Mesenchymal stem cell (in vitro differentiated cells and primary cell): ENCODE results near the gene CASP2.
A peak's percentile ranks its signal among the peaks of the same experiment; 100 is the strongest.

Source experiments
- DNase-seq: peaks from one replicate; pipeline ENCODE4 v3.0.0-alpha.2; 2013
- H2AFZ ChIP-seq: one replicate; pipeline ENCODE4 v1.6.1; 2013; ENCODE audit warnings: low read depth, mild to moderate bottlenecking, control low read depth, inconsistent platforms, low read length, moderate library complexity
- H2AK5ac ChIP-seq: 2 replicates; pipeline ENCODE4 v1.6.1; 2013; ENCODE audit warnings: low read length, moderate library complexity, mild to moderate bottlenecking, inconsistent platforms; ENCODE audit not compliant: severe bottlenecking
- H2BK120ac ChIP-seq: one replicate; pipeline ENCODE4 v1.6.1; 2013; ENCODE audit warnings: low read depth, mild to moderate bottlenecking, inconsistent platforms, low read length, moderate library complexity
- H2BK12ac ChIP-seq, 2 experiments: one replicate each; pipeline ENCODE4 v1.6.1; 2013; ENCODE audit warnings: inconsistent platforms in 2 of 2, low read length in 2 of 2, mild to moderate bottlenecking in 2 of 2, moderate library complexity in 2 of 2, control low read depth in 1 of 2
- H2BK15ac ChIP-seq: one replicate; pipeline ENCODE4 v1.6.1; 2013; ENCODE audit warnings: mild to moderate bottlenecking, low read depth, inconsistent platforms; ENCODE audit not compliant: poor library complexity, severe bottlenecking
- H2BK5ac ChIP-seq: 2 replicates; pipeline ENCODE4 v1.6.1; 2013; ENCODE audit warnings: low read depth, mild to moderate bottlenecking, low read length, control low read depth, inconsistent platforms; ENCODE audit not compliant: poor library complexity, severe bottlenecking
- H3K14ac ChIP-seq, 2 experiments: one replicate each; pipeline ENCODE4 v1.6.1; 2013; ENCODE audit warnings: inconsistent platforms in 2 of 2, low read length in 2 of 2, control low read depth in 1 of 2, mild to moderate bottlenecking in 1 of 2, moderate library complexity in 1 of 2
- H3K18ac ChIP-seq, 2 experiments: one replicate each; pipeline ENCODE4 v1.6.1; 2013; ENCODE audit warnings: inconsistent platforms in 2 of 2, low read length in 2 of 2, control low read depth in 1 of 2, low read depth in 1 of 2, mild to moderate bottlenecking in 1 of 2
- H3K23ac ChIP-seq, 2 experiments: one replicate each; pipeline ENCODE4 v1.6.1; 2013; ENCODE audit warnings: inconsistent platforms in 2 of 2, low read length in 2 of 2, mild to moderate bottlenecking in 2 of 2, moderate library complexity in 2 of 2, control low read depth in 1 of 2
- H3K27ac ChIP-seq: 2 replicates; pipeline ENCODE4 v1.5.1; 2013; ENCODE audit warnings: mild to moderate bottlenecking, moderate library complexity, low read length, control low read depth, inconsistent platforms; ENCODE audit not compliant: poor library complexity, severe bottlenecking
- H3K27me3 ChIP-seq, 2 experiments: 2 replicates each; pipeline versions ENCODE4 v1.6.1 to v1.7.0; 2013; ENCODE audit warnings: low read length in 2 of 2, mild to moderate bottlenecking in 2 of 2, moderate library complexity in 2 of 2, control low read depth in 1 of 2, inconsistent platforms in 1 of 2; ENCODE audit not compliant: control insufficient read depth in 1 of 2, insufficient read depth in 1 of 2
- H3K36me3 ChIP-seq, 2 experiments: 2 replicates each; pipeline versions ENCODE4 v1.6.1 to v1.7.0; 2013; ENCODE audit warnings: low read length in 2 of 2, control low read depth in 1 of 2, inconsistent platforms in 1 of 2, low read depth in 1 of 2, mild to moderate bottlenecking in 1 of 2; ENCODE audit not compliant: insufficient read depth in 2 of 2, control insufficient read depth in 1 of 2
- H3K4ac ChIP-seq, 2 experiments: one replicate each; pipeline ENCODE4 v1.6.1; 2013; ENCODE audit warnings: inconsistent platforms in 2 of 2, low read length in 2 of 2, mild to moderate bottlenecking in 2 of 2, moderate library complexity in 2 of 2, control low read depth in 1 of 2, low read depth in 1 of 2
- H3K4me1 ChIP-seq: 2 replicates; pipeline ENCODE4 v1.6.1; 2013; ENCODE audit warnings: low read depth, low read length, control low read depth; ENCODE audit not compliant: control insufficient read depth, insufficient read depth
- H3K4me2 ChIP-seq: 2 replicates; pipeline ENCODE4 v1.6.1; 2013; ENCODE audit warnings: low read length, mild to moderate bottlenecking, inconsistent platforms; ENCODE audit not compliant: poor library complexity, severe bottlenecking
- H3K4me3 ChIP-seq, 2 experiments: 2 replicates each; pipeline versions ENCODE4 v1.5.1 to v1.7.0; 2013; ENCODE audit warnings: low read length in 2 of 2, mild to moderate bottlenecking in 2 of 2, control low read depth in 1 of 2, low read depth in 1 of 2; ENCODE audit not compliant: insufficient read depth in 1 of 2
- H3K79me1 ChIP-seq: replicated peaks from 2 replicates; pipeline ENCODE4 v1.6.1; 2013; ENCODE audit warnings: mild to moderate bottlenecking, control low read depth, low read length, inconsistent platforms; ENCODE audit not compliant: poor library complexity, severe bottlenecking
- H3K9ac ChIP-seq: 2 replicates; pipeline ENCODE4 v1.7.0; 2013; ENCODE audit warnings: mild to moderate bottlenecking, low read length, moderate library complexity
- H3K9me3 ChIP-seq: 2 replicates; pipeline ENCODE4 v1.7.0; 2013; ENCODE audit warnings: mild to moderate bottlenecking, low read length; ENCODE audit not compliant: control insufficient read depth
- H4K8ac ChIP-seq: one replicate; pipeline ENCODE4 v1.6.1; 2013; ENCODE audit warnings: inconsistent platforms, mild to moderate bottlenecking, low read length, moderate library complexity
- H4K91ac ChIP-seq: one replicate; pipeline ENCODE4 v1.6.1; 2013; ENCODE audit warnings: mild to moderate bottlenecking, low read length, inconsistent platforms
- WGBS: methylation state at CpG from one replicate; pipeline ENCODE4 v1.1.7; 2013; ENCODE audit warnings: mixed read lengths; 5-methylcytosine and 5-hydroxymethylcytosine counted together

The CASP2 gene

DNA sequence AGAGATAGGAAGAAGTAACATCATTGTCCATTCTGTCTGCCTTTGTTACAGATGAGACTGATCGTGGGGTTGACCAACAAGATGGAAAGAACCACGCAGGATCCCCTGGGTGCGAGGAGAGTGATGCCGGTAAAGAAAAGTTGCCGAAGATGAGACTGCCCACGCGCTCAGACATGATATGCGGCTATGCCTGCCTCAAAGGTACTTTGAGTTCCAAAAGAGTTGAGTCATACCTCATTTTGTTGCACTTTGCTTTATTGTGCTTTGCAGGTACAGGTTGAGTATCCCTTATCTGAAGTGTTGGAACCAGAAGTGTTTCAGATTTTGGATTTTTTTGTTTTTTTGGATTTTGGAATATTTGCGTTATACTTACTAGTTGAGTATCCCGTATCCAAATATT, 15.6 kb downstream of the CASP2 start:
- H4K8ac ChIP-seq = no peak overlapping the region
- no peak overlapping the region for H2BK5ac ChIP-seq
- H3K18ac ChIP-seq = no peak overlapping the region
- H3K9ac ChIP-seq = no peak overlapping the region
- no peak overlapping the region for H2BK15ac ChIP-seq
- H3K4me2 ChIP-seq = no peak overlapping the region
- no peak for DNase-seq
- H3K27ac ChIP-seq = no peak overlapping the region
- no peak overlapping the region for H4K91ac ChIP-seq
- peaks cover 26% of the 10 kb centered on the region for H3K79me1 ChIP-seq
- H3K27me3 ChIP-seq = no peaks in the 10 kb centered on the region
- H2AFZ ChIP-seq = no peak overlapping the region
- H3K23ac ChIP-seq = no peak overlapping the region
- no peak overlapping the region for H2BK120ac ChIP-seq
- H3K4me1 ChIP-seq = peaks cover 3% of the 10 kb centered on the region
- no peak overlapping the region for H3K14ac ChIP-seq
- peaks cover 41 to 88% of the 10 kb centered on the region in 2 experiments for H3K36me3 ChIP-seq
- H3K4me3 ChIP-seq = peak overlapping the region in 1 of 2 experiments; percentile 5
- 93% methylated on average over 8 of the region's 10 CpGs for WGBS
- no peak overlapping the region for H2AK5ac ChIP-seq
- H3K9me3 ChIP-seq = no peaks in the 10 kb centered on the region
- no peak overlapping the region for H3K4ac ChIP-seq
- H2BK12ac ChIP-seq = no peak overlapping the region

DNA sequence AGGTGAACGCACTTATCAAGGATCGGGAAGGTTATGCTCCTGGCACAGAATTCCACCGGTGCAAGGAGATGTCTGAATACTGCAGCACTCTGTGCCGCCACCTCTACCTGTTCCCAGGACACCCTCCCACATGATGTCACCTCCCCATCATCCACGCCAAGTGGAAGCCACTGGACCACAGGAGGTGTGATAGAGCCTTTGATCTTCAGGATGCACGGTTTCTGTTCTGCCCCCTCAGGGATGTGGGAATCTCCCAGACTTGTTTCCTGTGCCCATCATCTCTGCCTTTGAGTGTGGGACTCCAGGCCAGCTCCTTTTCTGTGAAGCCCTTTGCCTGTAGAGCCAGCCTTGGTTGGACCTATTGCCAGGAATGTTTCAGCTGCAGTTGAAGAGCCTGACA, 16.8 kb downstream of the CASP2 start:
- Histone ChIP-seq H3K4me3 (no peak overlapping the region), H2AFZ (no peak overlapping the region), H3K79me1 (peaks cover 23% of the 10 kb centered on the region), H3K4ac (no peak overlapping the region), H4K91ac (no peak overlapping the region), H2BK5ac (no peak overlapping the region), H3K9ac (no peak overlapping the region), H3K27me3 (no peaks in the 10 kb centered on the region), H2AK5ac (no peak overlapping the region), H3K14ac (no peak overlapping the region), H4K8ac (no peak overlapping the region), H3K4me2 (no peak overlapping the region), H3K4me1 (peaks cover 3% of the 10 kb centered on the region), H2BK15ac (no peak overlapping the region), H2BK120ac (no peak overlapping the region), H3K23ac (no peak overlapping the region), H2BK12ac (no peak overlapping the region), H3K27ac (no peak overlapping the region), H3K18ac (no peak overlapping the region), H3K9me3 (no peaks in the 10 kb centered on the region), H3K36me3 (peaks cover 38 to 82% of the 10 kb centered on the region in 2 experiments)
- 93% methylated on average over 6 of the region's 6 CpGs for WGBS
- DNase-seq = no peak

DNA sequence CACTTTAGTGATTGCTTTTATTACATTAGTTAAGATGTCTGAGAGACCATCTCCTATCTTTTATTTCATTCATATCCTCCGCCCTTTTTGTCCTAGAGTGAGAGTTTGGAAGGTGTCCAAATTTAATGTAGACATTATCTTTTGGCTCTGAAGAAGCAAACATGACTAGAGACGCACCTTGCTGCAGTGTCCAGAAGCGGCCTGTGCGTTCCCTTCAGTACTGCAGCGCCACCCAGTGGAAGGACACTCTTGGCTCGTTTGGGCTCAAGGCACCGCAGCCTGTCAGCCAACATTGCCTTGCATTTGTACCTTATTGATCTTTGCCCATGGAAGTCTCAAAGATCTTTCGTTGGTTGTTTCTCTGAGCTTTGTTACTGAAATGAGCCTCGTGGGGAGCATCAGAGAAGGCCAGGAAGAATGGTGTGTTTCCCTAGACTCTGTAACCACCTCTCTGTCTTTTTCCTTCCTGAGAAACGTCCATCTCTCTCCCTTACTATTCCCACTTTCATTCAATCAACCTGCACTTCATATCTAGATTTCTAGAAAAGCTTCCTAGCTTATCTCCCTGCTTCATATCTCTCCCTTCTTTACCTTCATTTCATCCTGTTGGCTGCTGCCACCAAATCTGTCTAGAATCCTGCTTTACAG, 17.4 kb downstream of the CASP2 start:
- H2AFZ ChIP-seq = no peak overlapping the region
- H2BK15ac ChIP-seq = no peak overlapping the region
- H3K4me2 ChIP-seq = no peak overlapping the region
- H3K23ac ChIP-seq = no peak overlapping the region
- H3K4me1 ChIP-seq = no peaks in the 10 kb centered on the region
- DNase-seq = peak; percentile 51
- 87% methylated on average over 10 of the region's 10 CpGs for WGBS
- no peak overlapping the region for H3K14ac ChIP-seq
- no peak overlapping the region for H3K4me3 ChIP-seq
- peaks cover 33 to 76% of the 10 kb centered on the region in 2 experiments for H3K36me3 ChIP-seq
- H3K9me3 ChIP-seq = no peaks in the 10 kb centered on the region
- H3K27ac ChIP-seq = no peak overlapping the region
- no peak overlapping the region for H3K4ac ChIP-seq
- no peaks in the 10 kb centered on the region for H3K27me3 ChIP-seq
- no peak overlapping the region for H2BK5ac ChIP-seq
- peaks cover 20% of the 10 kb centered on the region for H3K79me1 ChIP-seq
- no peak overlapping the region for H3K9ac ChIP-seq
- H4K91ac ChIP-seq = no peak overlapping the region
- H2AK5ac ChIP-seq = no peak overlapping the region
- H2BK12ac ChIP-seq = no peak overlapping the region
- H2BK120ac ChIP-seq = no peak overlapping the region
- H3K18ac ChIP-seq = no peak overlapping the region
- H4K8ac ChIP-seq = no peak overlapping the region

DNA sequence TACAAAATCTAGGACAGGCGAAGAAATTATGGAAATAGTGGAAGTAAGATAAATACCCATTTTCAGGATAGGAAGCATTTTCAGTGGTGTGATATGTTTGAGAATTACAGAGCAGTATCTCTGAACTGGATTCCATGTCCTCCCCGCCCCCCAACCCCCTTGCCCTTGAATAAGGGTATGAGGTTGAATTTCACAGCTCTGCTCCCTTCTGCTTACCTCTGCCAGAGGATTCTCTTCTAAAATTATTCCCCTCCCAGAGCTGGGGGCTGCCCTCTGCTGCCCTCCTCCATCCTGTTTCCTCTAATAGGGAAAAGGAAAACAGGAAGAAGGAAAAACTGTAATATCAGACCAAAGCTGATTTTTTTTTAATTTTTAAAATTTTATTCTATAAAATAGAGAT, 20.5 kb downstream of the CASP2 start:
- H2BK5ac ChIP-seq = no peak overlapping the region
- no peak overlapping the region for H3K4me2 ChIP-seq
- peaks cover 27 to 47% of the 10 kb centered on the region in 2 experiments for H3K36me3 ChIP-seq
- H3K4me3 ChIP-seq = no peak overlapping the region
- no peak overlapping the region for H2AFZ ChIP-seq
- no peak overlapping the region for H3K23ac ChIP-seq
- H3K27ac ChIP-seq = no peak overlapping the region
- DNase-seq = no peak
- no peak overlapping the region for H2BK15ac ChIP-seq
- peaks cover 12% of the 10 kb centered on the region for H3K79me1 ChIP-seq
- H3K18ac ChIP-seq = no peak overlapping the region
- H2BK12ac ChIP-seq = no peak overlapping the region
- no peak overlapping the region for H3K4ac ChIP-seq
- no peaks in the 10 kb centered on the region for H3K27me3 ChIP-seq
- H4K91ac ChIP-seq = no peak overlapping the region
- WGBS = 100% methylated on average over 1 of the region's 2 CpGs
- H2AK5ac ChIP-seq = no peak overlapping the region
- H4K8ac ChIP-seq = no peak overlapping the region
- H3K9me3 ChIP-seq = no peaks in the 10 kb centered on the region
- H2BK120ac ChIP-seq = no peak overlapping the region
- no peak overlapping the region for H3K9ac ChIP-seq
- H3K14ac ChIP-seq = no peak overlapping the region
- no peaks in the 10 kb centered on the region for H3K4me1 ChIP-seq
